Activated CD4-positive, CD25-positive, alpha-beta regulatory T cell treated with anti-CD3 and anti-CD28 coated beads, Interleukin-2, amount 50 U/mL, for 72 hours (primary cell): ENCODE results near the gene GRIN3A.

ENCODE experiments used
- DNase-seq: peaks from one replicate; pipeline ENCODE4 v3.0.0; 2021

The GRIN3A gene

DNA sequence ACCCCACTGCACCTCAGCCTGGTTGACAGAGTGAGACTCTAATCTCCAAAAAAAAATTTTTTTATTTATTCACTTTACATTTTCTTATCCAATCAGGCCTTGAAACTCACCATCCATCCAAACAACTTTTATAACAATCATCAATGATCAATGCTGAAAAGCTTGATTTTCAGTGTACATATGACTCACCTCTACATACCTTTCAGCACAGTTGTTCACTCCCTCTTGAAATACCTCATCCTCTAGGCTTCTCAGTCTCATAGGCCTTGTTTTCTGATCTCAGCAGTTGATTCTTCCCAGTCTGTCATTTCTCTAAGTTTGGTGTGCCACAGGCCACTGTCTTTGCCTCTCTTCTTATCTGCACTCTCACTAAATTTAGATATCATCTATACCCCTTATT is 36.2 kb downstream of the GRIN3A start:
- DNase-seq = no peak

DNA sequence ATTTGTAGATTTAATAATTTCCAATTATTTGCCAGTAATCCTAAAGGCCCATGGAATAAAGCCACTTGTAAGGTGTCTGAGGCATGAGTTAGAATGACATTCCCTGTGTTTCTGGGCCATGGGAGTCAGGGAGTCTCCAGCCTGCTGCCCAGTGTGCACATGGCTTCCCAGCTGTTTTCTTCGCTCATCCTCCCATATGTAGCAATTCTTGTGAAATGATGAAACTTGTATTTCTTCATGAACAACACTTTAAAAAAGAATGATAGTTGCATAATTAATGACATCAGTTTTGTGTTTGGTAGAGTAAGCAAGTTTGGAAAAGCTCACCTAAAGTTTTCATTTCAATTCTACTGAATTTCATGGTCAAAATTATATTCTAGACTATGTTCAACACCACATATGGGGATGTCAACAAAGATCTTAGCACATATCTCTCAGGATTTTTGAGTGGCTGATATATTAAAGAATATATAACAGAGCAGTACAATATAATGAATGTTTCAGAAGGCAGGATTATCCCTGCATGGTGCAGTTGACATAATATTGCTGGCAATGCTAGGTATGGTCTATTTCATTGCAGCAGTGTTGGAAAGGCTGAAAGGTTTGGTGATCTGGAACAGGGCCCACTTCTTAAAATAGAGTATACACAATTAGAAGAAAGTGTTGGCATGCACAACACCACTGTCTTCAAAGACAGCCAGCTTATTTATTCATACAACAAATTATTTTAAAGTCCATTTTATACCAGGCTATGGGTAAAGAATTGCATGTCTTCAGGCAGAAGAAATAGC is 44.7 kb downstream of the GRIN3A start:
- no peak for DNase-seq

DNA sequence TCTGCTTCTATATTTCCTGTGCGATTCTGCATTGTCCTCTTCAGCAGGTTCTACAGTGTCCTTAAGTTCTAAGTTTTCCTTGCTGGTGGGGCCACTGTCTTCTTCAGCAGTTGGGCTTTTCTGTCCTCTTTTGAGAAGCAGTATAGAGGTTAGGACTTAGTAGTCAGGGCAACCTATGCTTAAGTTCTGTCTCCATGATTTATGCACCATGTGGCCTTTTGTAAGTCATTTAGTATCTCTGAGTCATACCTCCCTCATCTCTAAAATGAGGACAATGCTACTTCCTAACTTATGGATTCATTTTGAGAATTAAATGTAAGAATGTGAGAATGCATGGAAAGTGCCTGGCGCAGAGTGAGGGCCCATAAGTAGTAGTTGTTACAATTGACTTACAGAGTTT is 46.8 kb downstream of the GRIN3A start:
- DNase-seq = no peak

DNA sequence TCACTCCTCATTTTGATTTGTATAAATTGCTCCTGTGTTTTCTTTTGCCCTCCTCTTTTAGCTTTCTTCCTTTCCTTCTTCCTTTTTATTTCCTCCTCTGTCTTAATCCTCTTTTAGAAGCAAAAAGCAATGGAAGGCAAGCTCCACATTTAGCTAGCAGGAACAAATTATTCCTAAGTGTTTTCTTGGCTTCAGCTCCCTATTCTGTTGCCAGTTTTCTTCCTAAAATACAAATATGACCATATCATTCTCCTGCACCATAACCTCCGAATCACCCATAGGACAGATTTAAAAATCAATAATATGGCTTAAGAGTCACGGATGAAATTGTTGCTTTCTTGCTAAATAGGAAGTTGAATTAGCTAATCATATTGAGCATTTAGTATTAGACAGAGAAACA is 49.4 kb downstream of the GRIN3A start:
- no peak for DNase-seq

DNA sequence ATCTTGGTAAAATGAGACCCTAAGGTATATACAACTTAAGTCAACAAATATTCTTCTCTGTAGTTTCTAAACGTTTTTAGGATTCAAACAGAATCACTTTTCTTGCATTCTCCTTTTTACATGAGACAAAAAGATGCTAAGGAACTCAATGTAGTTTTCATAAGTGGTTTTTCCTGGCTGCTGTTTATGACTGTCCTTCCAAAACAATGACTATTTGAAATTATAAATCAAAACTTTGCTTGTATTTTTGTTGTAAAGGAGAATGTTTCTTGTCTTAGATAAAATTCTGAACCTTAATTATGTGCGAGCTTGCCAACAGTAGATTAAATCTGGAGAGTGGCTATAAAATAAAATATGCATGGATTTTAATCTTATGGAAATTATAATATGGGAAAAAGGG is 53.8 kb downstream of the GRIN3A start:
- no peak for DNase-seq

DNA sequence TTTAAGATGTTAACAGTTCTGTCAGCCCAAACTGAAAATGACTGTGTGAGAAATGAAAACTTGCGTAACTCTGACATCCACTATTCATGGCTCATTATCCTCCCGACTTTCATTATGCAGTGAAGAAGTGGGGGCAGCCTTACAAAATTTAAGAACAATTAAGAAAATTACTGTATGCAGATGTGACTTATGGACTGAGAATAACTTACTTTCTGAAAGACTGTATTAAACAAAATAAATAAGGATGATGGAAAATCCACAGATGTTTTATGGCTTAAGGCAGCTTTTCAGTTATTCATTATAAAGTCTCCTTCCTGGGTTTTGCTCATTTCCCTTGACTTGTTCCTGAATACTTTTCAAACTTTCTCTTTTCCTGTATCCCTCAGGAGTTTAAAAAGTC is 55.2 kb downstream of the GRIN3A start:
- no peak for DNase-seq

DNA sequence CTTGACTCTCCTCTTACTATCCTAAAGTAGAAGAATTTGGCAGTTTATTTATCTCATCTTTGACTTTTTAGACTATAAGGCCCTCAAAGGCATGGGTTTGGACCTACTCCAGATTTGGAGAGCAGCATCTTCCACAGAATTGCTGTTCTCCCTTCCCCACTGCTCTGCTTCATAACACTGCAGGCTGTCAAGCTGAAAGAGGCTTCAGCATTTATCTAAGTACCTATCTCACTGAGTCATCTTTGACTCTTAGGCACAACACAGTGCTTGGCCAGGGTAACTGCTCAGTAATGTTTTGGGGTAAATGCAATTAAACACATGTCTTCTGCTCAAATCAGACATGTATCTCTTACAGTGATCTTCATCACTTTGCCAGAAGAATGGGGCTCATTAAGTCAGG is 60.6 kb downstream of the GRIN3A start:
- no peak for DNase-seq

DNA sequence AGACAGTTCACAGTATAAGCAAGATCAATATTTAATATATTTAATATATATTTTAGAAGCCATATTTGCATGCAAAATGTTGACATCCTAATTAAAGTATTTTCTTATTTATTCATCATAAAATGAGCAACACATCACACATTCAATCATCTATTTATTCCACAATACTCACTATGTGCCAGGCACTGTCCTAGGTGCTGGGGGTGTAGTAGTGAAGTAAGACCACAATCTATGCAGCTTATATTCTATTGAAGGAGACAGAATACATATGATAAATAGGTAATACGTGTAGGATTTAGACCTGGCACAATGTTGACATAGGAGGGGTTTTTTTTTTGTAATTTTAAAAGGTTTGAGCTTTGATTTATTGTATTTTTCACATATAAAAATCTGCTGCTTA is 63.1 kb downstream of the GRIN3A start:
- no peak for DNase-seq

DNA sequence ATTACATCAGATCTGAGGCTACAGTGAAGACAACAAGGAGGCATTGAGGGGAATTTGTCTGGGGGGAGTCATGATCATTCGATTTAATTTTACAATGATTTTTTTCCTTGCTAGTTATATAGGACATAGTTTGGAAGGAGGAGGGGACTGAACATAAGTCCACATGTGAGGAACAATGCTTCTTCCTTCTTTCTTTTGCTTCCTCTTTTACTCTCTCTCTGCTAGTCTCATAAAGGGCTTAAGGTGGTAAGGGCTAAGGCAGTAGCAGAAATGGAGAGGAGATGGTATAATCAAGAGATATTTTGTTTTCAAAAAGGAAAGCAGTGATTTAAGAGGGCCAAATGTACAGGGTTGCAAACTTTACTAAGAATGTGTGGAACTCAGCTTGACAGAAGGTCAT is 64.3 kb downstream of the GRIN3A start:
- no peak for DNase-seq

DNA sequence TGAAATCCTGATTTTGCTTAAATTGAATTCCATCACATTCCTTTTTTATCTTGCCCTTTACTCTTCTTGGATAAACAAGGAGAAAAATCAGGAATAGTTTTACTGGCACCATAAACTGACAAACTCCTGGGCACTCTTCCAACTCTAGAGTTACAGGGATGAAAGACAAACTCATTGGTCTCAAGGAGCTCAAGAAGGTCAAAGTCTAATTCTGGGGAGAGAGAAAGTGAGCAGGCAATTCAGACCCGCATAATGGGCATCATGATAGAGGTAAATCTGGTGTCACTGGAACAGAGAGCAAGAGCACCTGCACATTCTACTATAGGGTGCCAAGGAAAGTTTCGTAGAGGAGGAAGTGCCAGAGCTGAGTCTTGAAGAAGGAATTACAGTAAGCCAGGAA is 64.8 kb downstream of the GRIN3A start:
- DNase-seq = no peak

DNA sequence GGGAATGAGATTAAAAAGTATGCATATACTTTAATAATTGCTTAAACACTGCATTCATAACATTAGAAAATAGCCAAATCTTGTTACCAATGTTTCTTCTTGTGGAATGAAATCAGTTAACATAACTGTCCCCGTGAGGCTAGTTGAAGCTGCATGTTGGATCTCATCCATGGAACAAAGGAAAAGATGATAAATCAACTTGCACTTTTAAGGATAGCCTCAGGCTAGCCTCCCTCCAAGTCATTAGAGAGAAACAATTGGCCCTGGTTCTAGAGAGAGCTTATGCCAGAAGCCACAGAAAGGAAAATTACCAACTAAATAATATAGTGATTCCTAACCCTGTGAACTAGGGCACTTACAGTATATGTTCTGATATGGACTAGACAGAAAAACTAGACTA is 66.9 kb downstream of the GRIN3A start:
- DNase-seq = no peak

DNA sequence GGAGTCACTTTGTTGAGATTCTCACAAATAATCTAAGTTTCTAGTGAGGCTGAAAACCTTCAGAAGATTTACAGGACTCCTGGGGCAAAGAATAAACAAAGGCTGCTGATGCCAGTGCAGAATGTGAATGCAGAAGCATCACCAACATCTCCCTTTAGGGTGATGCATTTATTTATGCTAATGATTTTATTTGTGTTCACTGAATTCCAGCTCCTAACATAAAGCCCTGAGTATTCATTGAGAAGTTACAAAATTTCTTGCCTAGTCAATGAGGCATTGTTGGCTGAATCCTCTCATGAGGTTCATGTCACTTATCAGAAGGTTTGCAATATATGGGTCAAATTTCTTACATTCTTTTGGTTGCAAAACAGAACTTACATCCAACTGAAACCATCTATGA is 70.0 kb downstream of the GRIN3A start:
- no peak for DNase-seq

DNA sequence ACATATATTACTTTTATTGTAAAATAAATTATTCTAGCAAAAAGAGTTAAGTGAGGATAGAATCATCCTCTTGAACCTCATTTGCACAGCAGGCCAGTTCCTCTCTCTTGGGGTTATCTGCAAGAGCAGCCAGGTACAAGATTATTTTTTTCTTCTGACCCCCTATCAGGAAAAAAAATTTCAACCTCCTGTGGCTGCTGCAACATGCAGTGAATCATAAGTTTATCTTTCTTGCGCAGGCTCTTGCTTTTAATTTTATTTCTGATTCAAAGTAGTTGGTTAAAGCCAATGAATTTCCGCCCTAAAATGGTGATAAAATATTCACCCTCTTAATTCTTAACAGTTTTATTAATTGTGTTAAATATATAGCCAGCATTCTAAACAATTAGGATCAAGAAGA is 74.0 kb downstream of the GRIN3A start:
- no peak for DNase-seq

DNA sequence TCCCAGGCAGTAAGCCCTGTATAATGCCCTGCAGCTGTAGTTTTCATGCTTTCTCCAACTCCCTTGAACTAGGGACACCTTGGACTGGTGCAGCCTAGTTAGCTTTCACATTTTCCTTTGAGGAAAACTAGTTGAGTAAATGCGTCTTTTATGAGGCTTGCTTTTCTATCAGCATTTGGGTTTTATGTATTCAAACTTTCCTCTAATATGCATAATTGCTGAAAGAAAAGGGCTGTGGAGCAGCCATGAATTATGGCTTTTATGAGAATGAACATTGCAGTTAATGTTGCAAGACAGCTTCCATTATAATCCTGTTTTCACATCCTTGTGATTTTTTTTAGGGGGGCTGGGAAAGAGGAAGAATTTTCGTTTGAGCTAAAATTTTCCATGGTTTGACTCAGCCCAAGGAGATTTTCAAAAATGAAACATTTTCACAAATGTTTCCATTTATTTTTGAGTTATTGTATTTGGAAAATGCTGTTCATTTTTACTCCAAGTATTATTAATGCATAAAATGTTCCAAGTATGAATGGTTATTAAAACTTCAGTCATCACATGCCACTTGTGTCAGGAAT is 85.8 kb downstream of the GRIN3A start:
- DNase-seq = no peak

DNA sequence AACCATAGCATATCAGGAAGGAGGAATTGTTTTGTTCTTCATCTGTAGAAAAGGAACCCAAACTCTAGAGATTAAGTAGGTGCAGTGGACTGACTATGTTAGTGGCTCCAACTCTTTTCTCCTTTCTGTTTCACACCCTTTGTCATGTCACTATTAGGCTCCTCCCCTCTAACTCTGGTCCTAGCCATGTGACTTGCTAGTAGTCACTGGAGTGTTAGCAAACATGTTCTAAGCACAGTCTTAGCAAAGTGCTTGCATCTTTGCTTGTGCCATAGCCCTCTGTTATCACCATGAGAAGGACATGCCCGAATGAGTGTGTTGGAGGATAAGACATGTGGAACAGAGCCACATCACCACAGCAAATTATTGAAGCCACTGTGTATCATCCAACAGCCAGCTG is 88.3 kb downstream of the GRIN3A start:
- no peak for DNase-seq

DNA sequence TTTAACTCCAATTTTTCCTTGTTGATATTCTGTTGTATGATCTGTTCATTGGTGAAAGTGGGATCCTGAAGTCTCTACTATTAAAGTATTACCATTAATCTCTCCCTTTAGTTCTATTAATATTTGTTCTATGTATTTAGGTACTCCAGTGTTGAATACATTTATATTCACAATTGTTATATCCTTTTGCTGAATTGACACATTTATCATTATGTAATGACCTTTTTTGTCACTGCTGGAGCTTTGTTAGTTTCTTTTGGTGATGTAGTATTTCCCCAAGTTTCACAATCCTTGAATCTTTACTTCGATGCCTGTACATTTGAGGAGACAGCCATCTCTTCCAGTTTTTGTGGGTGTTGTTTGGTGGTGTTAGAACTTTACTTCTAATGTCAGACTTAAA is 90.0 kb downstream of the GRIN3A start:
- no peak for DNase-seq

DNA sequence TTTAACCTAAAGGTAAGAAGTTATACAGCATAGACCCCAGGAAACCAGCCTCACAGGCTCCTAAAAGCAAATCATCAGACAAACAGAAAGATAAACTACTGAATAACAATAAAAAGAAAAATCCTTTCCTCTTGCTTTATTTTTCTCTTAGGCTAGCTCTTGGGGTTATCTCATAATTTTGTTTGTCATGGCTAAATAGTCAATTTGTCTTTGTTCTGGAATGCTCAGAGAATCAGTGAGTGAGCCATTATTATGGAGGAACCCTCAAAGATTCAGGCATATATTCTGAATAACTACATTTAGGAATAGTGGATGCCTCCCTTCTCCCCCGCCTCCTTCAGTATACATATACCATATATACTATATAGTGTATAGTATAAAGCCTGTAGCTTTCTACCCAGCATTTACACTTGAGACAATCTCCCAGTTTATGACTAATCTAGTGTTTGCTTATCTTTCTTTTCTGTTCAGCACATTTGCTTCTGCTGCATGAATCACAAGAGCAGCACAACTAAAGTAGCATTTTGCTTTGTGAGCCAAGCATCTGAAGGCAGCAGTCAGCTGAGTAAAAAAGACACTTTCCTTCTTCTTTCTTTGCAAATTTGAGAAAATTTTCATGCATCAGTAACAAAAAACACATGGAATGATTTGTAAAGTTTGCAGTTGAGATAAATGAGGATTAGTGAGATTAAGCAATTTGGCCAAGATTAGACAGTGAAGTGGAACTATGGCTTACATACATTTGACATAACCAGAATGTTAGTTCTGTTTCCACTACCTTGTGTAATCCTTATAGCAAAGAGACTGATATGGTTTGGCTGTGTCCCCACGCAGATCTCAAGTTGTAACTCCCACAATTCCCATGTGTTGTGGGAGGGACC is 98.4 kb downstream of the GRIN3A start:
- no peak for DNase-seq

DNA sequence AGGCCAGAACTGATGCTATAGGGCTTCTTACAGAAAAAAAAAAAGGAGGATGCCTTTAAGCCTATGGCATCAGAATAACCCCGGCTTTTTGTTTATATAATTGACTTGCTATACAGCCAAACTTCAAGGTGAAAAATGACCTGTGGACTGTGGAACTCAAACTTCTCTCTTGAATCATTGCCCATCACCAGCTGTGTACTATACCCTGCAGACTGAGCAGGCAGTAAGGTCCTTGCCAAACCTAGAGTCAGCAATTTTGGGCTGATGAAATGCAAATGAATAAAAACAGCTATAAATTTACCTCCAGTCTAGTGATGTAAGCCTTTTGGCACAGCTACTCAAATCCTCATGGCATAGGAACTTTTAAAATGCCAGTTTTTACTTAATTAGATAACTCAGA is 99.1 kb downstream of the GRIN3A start:
- no peak for DNase-seq

DNA sequence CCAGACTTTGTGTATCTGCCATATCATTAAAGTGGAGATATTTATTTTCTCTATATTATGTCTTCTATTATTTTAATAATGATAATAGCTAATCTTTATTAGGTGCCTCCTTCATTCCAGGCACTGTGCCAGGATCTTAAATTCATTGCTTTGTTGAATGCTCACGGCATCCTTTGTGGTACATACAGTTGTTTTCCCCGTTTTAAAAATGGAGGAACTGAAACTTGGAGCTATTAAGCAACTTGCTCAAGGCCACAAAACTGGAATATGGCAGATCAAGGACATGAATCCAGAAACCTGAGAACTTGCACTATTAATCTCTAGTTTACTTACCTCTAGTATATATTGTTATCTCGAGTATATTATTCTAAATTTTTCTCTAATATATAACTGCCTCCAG is 102.2 kb downstream of the GRIN3A start:
- no peak for DNase-seq

DNA sequence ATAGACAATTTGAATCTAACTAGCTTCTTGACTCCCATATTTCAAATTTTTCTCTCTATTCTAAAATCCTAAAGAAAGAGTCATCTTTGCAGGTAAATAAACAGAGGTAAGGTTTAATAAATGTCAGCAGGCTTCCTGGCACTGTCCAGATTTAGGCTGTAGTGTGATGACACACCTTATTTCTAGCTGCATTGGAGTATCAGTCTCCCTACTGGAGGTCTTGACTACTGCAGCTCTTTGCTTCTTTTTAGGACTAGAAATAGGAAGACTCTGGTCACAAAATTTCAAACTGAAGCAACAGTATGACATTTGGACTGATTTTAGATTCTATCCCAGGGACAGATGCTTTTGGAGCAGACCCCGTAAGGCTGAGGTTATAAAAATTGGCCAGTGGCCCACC is 103.0 kb downstream of the GRIN3A start:
- no peak for DNase-seq

DNA sequence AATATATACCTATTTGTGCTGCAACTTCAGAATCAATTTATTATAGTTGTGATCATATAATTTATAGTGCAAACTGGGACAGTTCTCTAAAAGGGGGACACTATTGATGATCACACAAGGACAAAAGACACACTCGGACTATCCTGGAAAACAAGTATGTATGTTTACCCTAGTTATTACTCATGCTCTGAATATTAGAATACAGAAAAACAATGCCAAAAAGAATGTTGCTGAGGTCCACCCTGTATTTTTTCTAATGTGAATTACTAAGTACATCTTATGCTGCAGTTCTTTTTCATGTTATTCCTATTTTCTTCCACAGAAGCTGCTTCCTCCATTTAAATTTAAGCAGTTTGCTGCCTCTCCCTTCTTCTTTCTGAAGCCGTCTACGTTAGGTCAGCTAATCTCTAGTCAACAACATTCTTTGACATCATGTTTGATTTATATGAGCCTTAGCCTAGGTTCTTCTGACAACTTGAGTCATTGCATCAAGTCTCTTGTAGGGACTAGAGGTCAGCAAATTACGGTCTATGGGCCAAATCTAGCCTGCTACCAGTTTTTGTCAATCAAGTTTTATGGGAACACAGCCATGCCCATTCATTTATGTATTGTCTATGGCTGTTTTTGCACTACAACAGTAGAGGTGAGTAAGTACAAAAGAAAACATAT is 103.6 kb downstream of the GRIN3A start:
- no peak for DNase-seq

DNA sequence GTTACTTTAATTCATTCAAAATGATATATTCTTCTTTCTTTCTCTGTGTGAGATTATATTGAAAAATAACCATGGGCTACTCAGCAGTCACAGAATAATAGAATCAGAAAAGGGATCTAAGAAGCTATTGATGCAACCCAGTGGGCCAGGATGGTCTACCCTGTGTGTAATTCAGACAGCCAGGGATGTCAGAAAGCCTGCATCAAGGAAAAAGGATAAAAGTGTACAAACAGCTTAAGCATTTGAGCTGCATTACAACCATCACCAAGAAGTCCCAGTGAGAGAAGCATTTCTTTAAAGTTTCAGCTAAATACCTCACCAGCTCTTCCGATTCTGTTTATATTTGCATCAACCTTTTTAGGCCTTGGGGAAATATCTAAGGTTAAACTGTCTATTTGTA is 105.8 kb downstream of the GRIN3A start:
- no peak for DNase-seq

DNA sequence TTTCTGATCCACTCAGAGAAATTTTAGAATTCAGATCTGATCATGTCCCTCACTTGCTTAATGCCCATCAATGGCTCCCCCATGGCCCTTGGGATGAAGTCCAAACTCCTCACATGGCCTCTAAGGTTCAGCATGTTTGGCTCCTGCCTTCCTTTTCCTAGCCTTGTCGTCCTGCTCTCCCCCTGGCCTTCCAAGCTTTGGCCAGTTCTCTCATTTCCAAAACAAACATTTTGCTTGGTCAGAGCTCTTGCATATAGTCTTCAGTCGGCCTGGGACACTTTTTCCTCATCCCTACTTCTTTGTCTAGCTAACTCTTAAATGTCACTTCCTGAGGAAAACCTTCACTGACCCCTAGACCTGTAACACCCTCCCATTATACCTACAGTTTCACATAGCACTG is 106.6 kb downstream of the GRIN3A start:
- no peak for DNase-seq

DNA sequence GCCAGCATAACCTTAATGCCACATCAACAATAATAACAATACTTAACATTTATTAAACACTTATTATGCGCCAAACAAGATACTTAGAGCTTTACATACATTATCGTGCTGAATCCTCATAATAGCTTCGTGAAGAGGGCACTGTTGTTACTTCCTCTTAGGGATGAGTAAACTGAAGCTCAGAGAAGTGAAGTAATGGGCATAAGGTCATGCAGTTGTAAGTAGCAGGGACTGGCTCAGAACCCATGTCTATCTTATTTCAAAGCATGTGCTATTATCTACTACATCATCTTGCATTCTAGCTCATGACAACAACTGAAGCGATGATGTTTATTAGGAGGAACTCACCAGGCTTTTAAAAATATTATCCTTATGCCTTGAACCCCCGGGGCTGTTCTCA is 108.8 kb downstream of the GRIN3A start:
- no peak for DNase-seq
